ENCODE results near the gene GNG12.

Gene GNG12

GRCh38 chr1:67839826-67840225 is 6.6 kb upstream of the GNG12 start:
- no peak for DNase-seq

- no peak for DNase-seq
Observed at GRCh38 chr1:67838180-67838910, 5.1 kb upstream of the GNG12 start.

GRCh38 chr1:67836769-67837168 is 3.5 kb upstream of the GNG12 start:
- no peak for DNase-seq

GRCh38 chr1:67835663-67836452 is 2.6 kb upstream of the GNG12 start:
- no peak for DNase-seq

- no peak for DNase-seq
Observed at GRCh38 chr1:67834246-67834877, 1.1 kb upstream of the GNG12 start.

GRCh38 chr1:67833602-67833940 is 304 bp upstream of the GNG12 start:
- DNase-seq, result no peak

- DNase-seq, result peak; percentile 83
Observed at GRCh38 chr1:67831850-67832513, 1.3 kb downstream of the GNG12 start.

GRCh38 chr1:67830928-67831830 is 2.1 kb downstream of the GNG12 start:
- peak; percentile 57 for DNase-seq

GRCh38 chr1:67830226-67830625 is 3.0 kb downstream of the GNG12 start:
- DNase-seq, result no peak

GRCh38 chr1:67827688-67828087 is 5.6 kb downstream of the GNG12 start:
- no peak for DNase-seq

- DNase-seq, result no peak
Observed at GRCh38 chr1:67825591-67825990, 7.7 kb downstream of the GNG12 start.

GRCh38 chr1:67824766-67825165 is 8.5 kb downstream of the GNG12 start:
- DNase-seq, result no peak

- no peak for DNase-seq
Observed at GRCh38 chr1:67823615-67824014, 9.7 kb downstream of the GNG12 start.

GRCh38 chr1:67821263-67821662 is 12.0 kb downstream of the GNG12 start:
- DNase-seq, result no peak

GRCh38 chr1:67818725-67819301 is 14.5 kb downstream of the GNG12 start:
- no peak for DNase-seq

- no peak for DNase-seq
Observed at GRCh38 chr1:67818162-67818561, 15.1 kb downstream of the GNG12 start.

- no peak for DNase-seq
Observed at GRCh38 chr1:67817319-67817718, 15.9 kb downstream of the GNG12 start.

GRCh38 chr1:67816506-67816905 is 16.8 kb downstream of the GNG12 start:
- no peak for DNase-seq

- DNase-seq, result no peak
Observed at GRCh38 chr1:67816095-67816475, 17.2 kb downstream of the GNG12 start.

- DNase-seq, result no peak
Observed at GRCh38 chr1:67815303-67816094, 17.8 kb downstream of the GNG12 start.

- peak; percentile 54 for DNase-seq
Observed at GRCh38 chr1:67814121-67814772, 19.0 kb downstream of the GNG12 start.
